ENCODE measurements around the gene SMIM20.
"Not testable (repeated sequence)": the region's sequence is repeated elsewhere in the genome, so short reads cannot be mapped to it uniquely, and the experiment has no call there.

Gene SMIM20

DNA sequence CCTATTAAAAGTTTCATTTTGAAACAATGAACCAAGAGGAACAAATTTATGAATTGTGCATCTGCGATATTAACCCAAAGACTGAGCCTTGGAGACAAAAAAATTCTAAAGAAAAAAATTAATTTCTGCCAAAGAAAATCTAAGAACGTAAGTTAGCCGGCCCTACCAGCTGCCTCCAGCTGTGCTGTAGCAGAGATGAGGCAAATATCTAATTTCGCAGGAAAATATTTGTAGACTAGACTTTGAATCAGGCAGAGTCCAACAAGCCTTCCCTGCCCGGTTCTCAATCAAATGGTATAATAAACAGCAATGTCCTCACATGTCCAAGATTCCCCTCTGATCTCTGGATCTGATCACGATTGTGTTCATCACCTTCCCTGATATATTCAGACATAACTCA is 21.2 kb upstream of the SMIM20 start:
- DNase-seq: no peak

DNA sequence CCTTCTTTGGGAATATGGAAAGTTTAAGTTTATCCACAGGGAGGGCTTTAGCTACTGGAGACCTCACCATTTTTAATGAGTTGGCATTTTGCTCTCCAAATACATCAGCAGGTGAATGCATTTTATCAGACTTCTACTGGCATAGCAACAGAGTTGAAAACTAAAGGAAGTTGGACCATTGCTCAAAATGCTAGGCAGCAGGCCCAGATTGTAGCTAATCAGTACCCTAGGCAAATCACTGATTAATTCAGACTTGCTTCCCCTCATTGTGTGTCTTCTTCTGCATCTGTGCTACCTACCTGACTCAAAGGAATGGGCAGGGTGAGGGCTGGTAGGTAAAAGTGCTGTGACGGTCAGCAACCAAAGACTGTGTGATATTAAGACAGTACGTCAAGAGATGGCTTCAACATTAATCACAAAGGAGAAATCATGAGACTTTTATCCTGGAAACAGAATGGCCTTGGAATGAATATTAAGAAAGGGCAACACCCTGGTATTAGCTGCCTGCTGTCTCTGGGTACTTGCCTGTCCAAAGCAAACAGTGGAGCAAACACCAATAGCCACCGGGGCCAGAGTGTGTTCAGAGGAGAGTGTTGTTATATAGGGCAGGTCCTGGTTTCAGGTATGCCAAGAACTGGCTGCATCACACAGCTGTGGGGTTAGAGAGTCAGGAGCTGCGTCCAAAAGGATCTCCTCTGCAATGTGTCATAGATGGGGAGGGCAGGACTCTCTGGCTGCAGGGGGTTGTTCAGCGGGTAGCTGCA is 17.1 kb upstream of the SMIM20 start:
- DNase-seq: no peak

DNA sequence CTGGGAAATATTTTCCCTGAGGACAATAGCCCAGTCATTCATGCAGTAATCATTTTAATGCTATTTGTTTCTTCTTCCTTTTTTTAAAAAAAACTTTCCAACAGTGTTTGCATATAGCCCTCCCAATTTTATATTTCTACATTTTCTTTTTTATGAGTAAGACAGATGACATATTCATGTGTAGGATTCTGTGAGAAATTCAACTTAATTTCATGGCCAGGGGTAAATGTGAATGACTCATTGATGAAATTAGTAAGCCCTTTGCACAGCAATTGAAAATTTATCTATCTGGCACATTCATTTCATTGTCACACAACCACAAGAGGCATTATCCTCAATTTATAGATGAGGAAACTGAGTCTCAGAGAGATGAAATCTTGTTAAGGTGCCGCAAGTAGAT is 13.7 kb upstream of the SMIM20 start:
- no peak for DNase-seq

DNA sequence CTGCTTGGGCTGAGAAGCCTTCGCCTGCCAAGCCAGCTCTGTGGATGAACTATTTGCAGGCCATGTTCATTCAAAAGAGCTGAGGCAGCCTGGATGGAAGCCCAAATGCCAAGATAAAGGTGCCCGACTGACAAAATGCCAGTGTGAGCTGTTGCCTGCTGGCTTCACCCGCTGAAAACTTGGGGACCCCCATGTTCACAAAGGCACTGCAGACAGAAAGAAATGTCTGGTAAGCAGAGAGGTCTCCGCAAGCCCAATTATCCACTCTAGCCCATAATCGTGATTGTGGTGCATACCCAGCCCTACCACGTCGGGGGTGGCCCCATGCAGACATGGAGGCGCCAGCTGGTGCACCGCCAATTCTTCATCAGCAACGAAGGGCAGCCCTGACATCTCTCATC is 13.0 kb upstream of the SMIM20 start:
- no peak for DNase-seq

- no peak for DNase-seq
These were observed 9.9 kb upstream of the SMIM20 start for GRCh38 chr4:25903900-25904747.

DNA sequence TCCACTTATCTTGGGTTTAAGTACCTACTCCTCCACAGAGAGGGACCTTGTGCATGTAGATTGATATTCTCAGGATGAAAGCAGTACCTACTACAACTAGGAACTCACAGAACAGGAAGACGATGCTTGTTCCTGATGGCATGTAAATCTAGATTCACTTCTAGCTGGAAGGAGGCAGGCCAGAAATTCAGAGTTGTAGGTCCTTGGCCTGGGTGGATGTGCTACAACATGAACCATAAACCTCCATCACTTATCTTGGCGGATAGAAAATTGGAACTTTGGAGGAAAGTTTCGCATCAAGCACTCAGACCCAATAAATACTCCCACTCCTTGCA is 9.3 kb upstream of the SMIM20 start:
- DNase-seq: no peak

DNA sequence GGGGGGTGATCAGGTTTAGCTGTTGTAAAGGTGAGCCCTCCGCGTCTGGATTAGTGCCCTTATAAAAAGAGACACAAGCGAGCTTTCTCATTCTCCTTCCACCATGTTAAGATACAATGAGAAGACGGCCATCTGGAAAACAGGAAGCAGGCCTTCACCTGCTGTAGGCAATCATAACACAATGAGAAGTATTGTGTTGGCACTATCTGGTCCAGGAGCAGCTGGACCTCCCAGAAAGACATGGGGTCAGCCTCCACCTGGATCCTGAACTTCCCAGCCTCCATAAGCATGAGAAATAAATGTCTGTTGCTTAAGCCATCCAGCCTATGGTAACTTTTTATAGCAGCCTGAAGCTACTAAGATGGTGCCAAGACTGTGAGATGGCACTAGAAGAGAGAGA is 8.6 kb upstream of the SMIM20 start:
- DNase-seq: no peak

DNA sequence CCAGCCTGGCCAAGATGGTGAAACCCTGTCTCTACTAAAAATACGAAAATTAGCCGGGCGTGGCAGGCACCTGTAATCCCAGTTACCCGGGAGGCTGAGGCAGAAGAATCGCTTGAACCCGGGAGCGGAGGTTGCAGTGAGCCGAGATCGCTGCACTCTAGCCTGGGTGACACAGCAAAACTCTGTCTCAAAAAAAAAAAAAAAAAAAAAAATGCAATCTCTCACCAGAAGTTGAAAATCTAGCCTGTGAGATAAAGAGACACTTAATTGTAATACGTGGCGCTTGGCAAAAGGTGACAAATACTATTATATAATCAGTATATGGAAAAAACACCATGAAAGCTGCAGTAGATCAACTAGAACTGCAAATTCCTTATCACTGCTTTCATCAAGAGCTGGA is 7.9 kb upstream of the SMIM20 start:
- DNase-seq: not testable (repeated sequence)

- no peak for DNase-seq
These were observed 5.5 kb upstream of the SMIM20 start for GRCh38 chr4:25908491-25908901.

DNA sequence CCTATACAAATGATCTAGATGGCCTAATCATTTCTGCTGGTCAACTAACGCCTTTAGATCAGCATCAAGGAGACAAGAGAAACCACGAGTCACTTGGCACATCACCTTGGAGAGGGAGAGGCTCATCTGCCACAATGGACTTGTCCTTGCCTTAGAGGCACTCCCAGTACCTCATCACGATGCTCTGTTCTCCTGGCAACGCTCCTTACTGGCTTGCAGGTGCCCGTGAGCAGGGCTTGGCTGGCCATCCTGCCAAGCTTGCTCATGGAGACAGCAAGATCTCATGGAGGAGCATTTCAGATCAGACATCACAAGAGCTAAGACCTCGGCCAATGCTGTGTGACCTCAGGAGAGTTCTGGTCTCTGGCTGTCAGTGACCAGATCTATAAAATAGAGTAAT is 2.7 kb upstream of the SMIM20 start:
- DNase-seq: no peak

GRCh38 chr4:25913056-25913850 is 767 bp upstream of the SMIM20 start:
- no peak for DNase-seq

DNA sequence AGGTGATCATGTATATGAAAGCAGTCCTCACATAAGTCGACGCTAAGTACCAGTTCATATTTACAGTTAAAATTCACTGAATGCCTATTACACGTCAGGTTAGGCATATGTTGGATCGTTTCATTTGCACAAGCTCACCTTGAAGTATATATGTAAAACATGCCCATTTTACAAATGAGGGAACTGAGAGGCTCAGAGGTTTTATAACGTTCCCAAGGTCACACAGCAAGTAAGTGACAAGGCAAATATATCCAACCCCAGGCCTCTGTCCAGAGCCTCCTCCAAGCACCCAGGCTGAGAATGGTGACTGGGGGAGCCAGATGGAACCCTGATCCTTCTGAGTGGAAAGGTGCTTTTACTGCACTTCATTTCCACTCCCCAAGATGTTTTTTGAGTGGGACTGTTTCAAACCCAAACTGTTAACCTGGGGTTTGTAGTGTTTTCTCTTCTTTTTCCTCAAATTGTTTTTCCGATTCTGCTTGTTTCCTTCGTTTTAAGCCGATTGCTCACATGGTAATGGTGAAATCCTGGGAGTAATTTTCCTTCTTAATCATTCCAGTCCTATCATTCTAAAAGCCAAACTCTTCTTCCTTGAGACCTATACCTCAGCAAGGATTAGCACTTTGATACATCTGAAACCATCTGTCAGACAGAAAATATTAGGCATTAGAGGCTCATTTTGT is 791 bp downstream of the SMIM20 start:
- no peak for DNase-seq

DNA sequence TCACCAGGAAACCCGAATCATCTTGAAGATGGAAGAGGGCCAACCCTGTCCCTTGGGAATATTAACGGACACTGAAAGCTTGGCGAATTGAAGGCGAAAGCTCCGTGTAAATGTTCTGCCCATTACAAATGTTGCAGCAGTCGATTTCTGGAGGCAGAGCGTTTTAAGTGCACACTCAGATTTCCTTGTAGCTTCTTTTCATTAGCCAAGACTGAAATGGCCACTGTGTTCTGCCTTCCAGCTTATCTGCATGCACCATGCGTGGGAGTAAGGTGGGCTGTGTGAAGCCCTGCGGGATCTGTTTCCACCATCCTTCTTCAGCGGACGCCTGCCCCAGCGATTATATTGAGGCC is 1.3 kb downstream of the SMIM20 start:
- no peak for DNase-seq

- DNase-seq: no peak
These were observed 2.9 kb downstream of the SMIM20 start for GRCh38 chr4:25916870-25917269.

- peak; percentile 30 for DNase-seq
These were observed 5.7 kb downstream of the SMIM20 start for GRCh38 chr4:25919676-25920075.

GRCh38 chr4:25921922-25922321 is 7.9 kb downstream of the SMIM20 start:
- DNase-seq: no peak

- no peak for DNase-seq
These were observed 8.9 kb downstream of the SMIM20 start for GRCh38 chr4:25922812-25923369.

DNA sequence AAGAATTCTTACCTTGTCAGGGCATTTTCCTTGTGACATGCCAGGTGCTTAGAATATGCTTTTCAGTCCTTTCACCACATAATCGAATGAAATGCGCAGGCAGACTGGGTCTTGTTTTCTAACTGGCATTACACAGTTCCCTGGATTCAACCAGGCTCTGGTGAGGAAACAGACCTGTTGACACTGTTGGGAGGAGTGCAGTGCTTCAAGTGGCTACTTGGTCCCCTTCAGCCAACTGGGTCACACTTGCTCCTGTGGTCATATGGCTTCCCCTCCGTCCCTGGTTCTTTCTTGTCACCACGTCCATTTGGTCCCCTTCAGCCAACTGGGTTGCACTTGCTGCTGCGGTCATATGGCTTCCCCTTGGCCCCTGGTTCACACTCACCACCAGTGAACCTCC is 9.7 kb downstream of the SMIM20 start:
- DNase-seq: no peak

- peak; percentile 19 for DNase-seq
These were observed 11.6 kb downstream of the SMIM20 start for GRCh38 chr4:25925486-25926201.

GRCh38 chr4:25926462-25926861 is 12.4 kb downstream of the SMIM20 start:
- no peak for DNase-seq

DNA sequence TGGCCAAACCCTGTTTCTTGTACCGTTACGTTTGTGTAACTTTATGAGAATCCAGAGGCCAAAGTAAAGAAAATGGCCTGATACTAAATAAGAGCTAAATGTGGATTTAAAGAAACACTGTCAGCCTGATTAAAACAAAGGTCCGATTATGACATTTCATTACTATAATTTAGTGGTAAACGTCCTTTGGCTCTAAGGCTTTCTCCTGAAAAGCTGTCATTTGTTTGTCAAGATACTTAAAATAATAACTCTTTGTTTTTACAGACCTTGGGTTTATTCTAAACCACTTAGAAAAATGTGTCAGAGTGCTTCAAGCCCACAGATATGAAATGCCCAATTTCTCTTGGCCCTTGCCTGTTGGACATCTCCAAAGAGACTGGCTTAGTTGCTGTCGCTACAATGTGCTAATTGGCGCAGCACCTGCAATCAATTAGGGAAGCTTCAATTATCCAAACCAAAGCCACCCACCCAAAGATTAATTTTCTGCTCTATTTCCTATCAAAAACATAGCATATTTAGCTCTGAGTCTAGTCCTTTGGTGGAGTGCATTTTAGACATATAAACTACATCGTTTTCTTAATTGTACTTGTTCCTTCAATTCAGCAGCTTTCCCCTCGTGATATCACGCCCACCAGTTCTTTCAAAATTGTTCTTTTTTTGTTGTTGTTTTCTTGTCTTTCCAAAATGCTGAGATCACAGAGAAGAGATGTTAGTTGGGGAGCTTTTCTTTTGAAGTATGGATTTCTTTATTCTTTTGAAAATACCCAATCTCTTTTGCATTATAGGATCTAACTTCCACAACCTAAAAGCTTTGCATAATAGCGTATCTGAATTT is 13.6 kb downstream of the SMIM20 start:
- no peak for DNase-seq
